KMS-11 (cell line): ENCODE data around the gene JAKMIP3.

ENCODE experiments used
- H2AFZ ChIP-seq: fragments of 200-600 bp; sonication (generic); 2 replicates; pipeline ENCODE4 v1.6.1; 2016; ENCODE audit warnings: antibody characterized with exemption, mixed run types, low read depth
- H3K27ac ChIP-seq: fragments of 200-600 bp; sonication (generic); 2 replicates; pipeline ENCODE4 v1.6.1; 2016; ENCODE audit warnings: mild to moderate bottlenecking, mixed run types
- H3K27me3 ChIP-seq: fragments of 200-600 bp; sonication (generic); 2 replicates; pipeline ENCODE4 v1.6.1; 2017; ENCODE audit warnings: mild to moderate bottlenecking, low read depth, mixed run types, moderate library complexity; ENCODE audit not compliant: insufficient read depth
- H3K36me3 ChIP-seq: fragments of 200-600 bp; sonication (generic); 2 replicates; pipeline ENCODE4 v1.6.1; 2017; ENCODE audit warnings: mild to moderate bottlenecking, mixed run types; ENCODE audit not compliant: insufficient read depth
- H3K4me1 ChIP-seq: fragments of 200-600 bp; sonication (generic); 2 replicates; pipeline ENCODE4 v1.6.1; 2016; ENCODE audit warnings: mild to moderate bottlenecking, low read depth, mixed run types; ENCODE audit not compliant: poor library complexity, severe bottlenecking
- H3K4me2 ChIP-seq: fragments of 200-600 bp; sonication (generic); 2 replicates; pipeline ENCODE4 v1.7.0; 2016; ENCODE audit warnings: mild to moderate bottlenecking, mixed run types
- H3K4me3 ChIP-seq: fragments of 200-600 bp; sonication (generic); IDR thresholded peaks from 2 replicates; pipeline ENCODE4 v1.6.1; 2017; ENCODE audit warnings: low read depth, low read length, mixed read lengths; ENCODE audit not compliant: insufficient read depth
- H3K79me2 ChIP-seq: fragments of 200-600 bp; sonication (generic); 2 replicates; pipeline ENCODE4 v1.6.1; 2016; ENCODE audit warnings: low read depth, mixed run types; ENCODE audit not compliant: insufficient read depth
- H3K9ac ChIP-seq: fragments of 200-600 bp; sonication (generic); 2 replicates; pipeline ENCODE4 v1.6.1; 2016; ENCODE audit warnings: mild to moderate bottlenecking, mixed run types
- H4K20me1 ChIP-seq: fragments of 200-600 bp; sonication (generic); 2 replicates; pipeline ENCODE4 v1.6.1; 2016; ENCODE audit warnings: mild to moderate bottlenecking, mixed run types; ENCODE audit not compliant: insufficient read depth
- CTCF ChIP-seq: fragments of 200-600 bp; sonication (generic); conservative IDR thresholded peaks from 2 replicates; pipeline ENCODE4 v1.6.1; 2017; ENCODE audit warnings: low read depth, mild to moderate bottlenecking, antibody characterized with exemption, low read length, moderate library complexity, mixed read lengths

The JAKMIP3 gene

GRCh38 chr10:132094581-132095234 is 29.0 kb downstream of the JAKMIP3 start:
- H3K36me3 ChIP-seq = no peaks in the 10 kb centered on the region
- H3K4me3 ChIP-seq = no peak overlapping the region
- no peaks in the 10 kb centered on the region for H3K79me2 ChIP-seq
- H4K20me1 ChIP-seq = no peaks in the 10 kb centered on the region
- H3K27ac ChIP-seq = no peak overlapping the region
- H3K9ac ChIP-seq = no peak overlapping the region
- TF ChIP-seq CTCF = no peak
- H2AFZ ChIP-seq = no peak overlapping the region
- no peak overlapping the region for H3K4me2 ChIP-seq
- no peaks in the 10 kb centered on the region for H3K4me1 ChIP-seq
- H3K27me3 ChIP-seq = peaks cover 6% of the 10 kb centered on the region; the same call in 1 of the 2 replicates

- H3K36me3 ChIP-seq = no peaks in the 10 kb centered on the region
- no peak overlapping the region for H3K4me3 ChIP-seq
- H3K27ac ChIP-seq = no peak overlapping the region
- no peaks in the 10 kb centered on the region for H3K79me2 ChIP-seq
- H3K9ac ChIP-seq = no peak overlapping the region
- peaks cover 6% of the 10 kb centered on the region; the same call in 1 of the 2 replicates for H3K27me3 ChIP-seq
- no peaks in the 10 kb centered on the region for H4K20me1 ChIP-seq
- no peak overlapping the region for H2AFZ ChIP-seq
- H3K4me1 ChIP-seq = no peaks in the 10 kb centered on the region
- no peak overlapping the region for H3K4me2 ChIP-seq
- no peak for TF ChIP-seq CTCF
Measured at GRCh38 chr10:132095403-132096113, 29.8 kb downstream of the JAKMIP3 start.

GRCh38 chr10:132096223-132096622 is 30.5 kb downstream of the JAKMIP3 start:
- Histone ChIP-seq H3K27me3 (peaks cover 6% of the 10 kb centered on the region; the same call in 1 of the 2 replicates), H3K27ac (no peak overlapping the region), H3K9ac (no peak overlapping the region), H3K4me2 (no peak overlapping the region), H3K79me2 (no peaks in the 10 kb centered on the region), H2AFZ (no peak overlapping the region), H3K36me3 (no peaks in the 10 kb centered on the region), H3K4me1 (no peaks in the 10 kb centered on the region), H3K4me3 (no peak overlapping the region), H4K20me1 (no peaks in the 10 kb centered on the region)
- no peak for TF ChIP-seq CTCF

GRCh38 chr10:132096863-132097478 is 31.2 kb downstream of the JAKMIP3 start:
- no peak overlapping the region for H3K27ac ChIP-seq

More at GRCh38 chr10:132096863-132097478, 31.2 kb downstream of the JAKMIP3 start:
- peaks cover 6% of the 10 kb centered on the region; the same call in 1 of the 2 replicates for H3K27me3 ChIP-seq
- H3K36me3 ChIP-seq = no peaks in the 10 kb centered on the region
- H3K4me3 ChIP-seq = no peak overlapping the region
- no peak for TF ChIP-seq CTCF
- H3K9ac ChIP-seq = no peak overlapping the region
- no peak overlapping the region for H2AFZ ChIP-seq
- H3K4me2 ChIP-seq = no peak overlapping the region
- no peaks in the 10 kb centered on the region for H3K4me1 ChIP-seq
- no peaks in the 10 kb centered on the region for H3K79me2 ChIP-seq
- no peaks in the 10 kb centered on the region for H4K20me1 ChIP-seq
